ENCODE data around the gene FUZ.

FUZ gene

DNA sequence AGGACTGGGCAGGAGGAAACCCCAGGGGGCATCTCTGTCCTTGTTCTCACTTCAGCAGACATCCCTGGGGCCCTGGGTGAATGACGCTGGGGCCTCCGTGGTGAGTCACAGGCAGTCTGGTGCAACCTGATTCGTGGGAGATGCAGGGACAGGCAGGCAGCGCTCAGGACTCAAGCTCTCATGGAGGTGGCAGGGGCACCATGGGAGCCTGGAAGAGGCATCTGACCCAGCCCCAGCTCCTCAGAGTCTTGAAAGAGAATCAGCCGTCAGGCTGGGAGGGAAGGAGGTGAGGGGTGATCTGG, 23.9 kb upstream of the FUZ start:
- Histone ChIP-seq H3K27ac (ENCODE audit: low read depth, low read length) (no peak overlapping the region), H3K9me3 (ENCODE audit: control insufficient read depth, insufficient read depth, low read length) (no peaks in the 10 kb centered on the region), H3K4me3 (ENCODE audit: low read length) (no peak overlapping the region), H4K20me1 (ENCODE audit: control insufficient read depth, insufficient read depth, low read depth, low read length) (0 out of 2 replicates have a peak, but pooled peaks cover 2% of the 10 kb centered on the region), H3K36me3 (ENCODE audit: control insufficient read depth, low read length) (peaks cover 87% of the 10 kb centered on the region), H3K27me3 (ENCODE audit: control insufficient read depth, low read length) (no peaks in the 10 kb centered on the region), H3K79me2 (ENCODE audit: control insufficient read depth, low read length) (no peaks in the 10 kb centered on the region; the same call in 1 of the 2 replicates), H3K4me2 (ENCODE audit: low read length) (no peak overlapping the region), H3K9me2 (replicated peaks; ENCODE audit: control insufficient read depth, low read length) (no peaks in the 10 kb centered on the region), H3K4me1 (ENCODE audit: control insufficient read depth, low read length) (peaks cover 3% of the 10 kb centered on the region), H3F3A (ENCODE audit: control insufficient read depth, insufficient read depth) (peaks cover 8% of the 10 kb centered on the region)
- TF ChIP-seq CTCF (IDR thresholded peaks at IDR 0.05; ENCODE audit: low read depth, low read length, poor library complexity, severe bottlenecking) (no peak), EZH2phosphoT487 (IDR thresholded peaks at IDR 0.05; ENCODE audit: borderline replicate concordance, low read length) (no peak)

- Histone ChIP-seq H3K79me2 (ENCODE audit: control insufficient read depth, low read length) (no peaks in the 10 kb centered on the region; the same call in 1 of the 2 replicates), H3K4me3 (ENCODE audit: low read length) (no peak overlapping the region), H3K27me3 (ENCODE audit: control insufficient read depth, low read length) (no peaks in the 10 kb centered on the region), H4K20me1 (ENCODE audit: control insufficient read depth, insufficient read depth, low read depth, low read length) (0 out of 2 replicates have a peak, but pooled peaks cover 2% of the 10 kb centered on the region), H3K4me1 (ENCODE audit: control insufficient read depth, low read length) (no peaks in the 10 kb centered on the region), H3K4me2 (ENCODE audit: low read length) (no peak overlapping the region), H3K9me2 (replicated peaks; ENCODE audit: control insufficient read depth, low read length) (no peaks in the 10 kb centered on the region), H3K9me3 (ENCODE audit: control insufficient read depth, insufficient read depth, low read length) (no peaks in the 10 kb centered on the region), H3K27ac (ENCODE audit: low read depth, low read length) (no peak overlapping the region), H3F3A (ENCODE audit: control insufficient read depth, insufficient read depth) (0 out of 2 replicates have a peak, but pooled peaks cover 4% of the 10 kb centered on the region), H3K36me3 (ENCODE audit: control insufficient read depth, low read length) (peaks cover 91% of the 10 kb centered on the region)
- TF ChIP-seq EZH2phosphoT487 (IDR thresholded peaks at IDR 0.05; ENCODE audit: borderline replicate concordance, low read length) (no peak), CTCF (IDR thresholded peaks at IDR 0.05; ENCODE audit: low read depth, low read length, poor library complexity, severe bottlenecking) (no peak)
These were observed 23.3 kb upstream of the FUZ start for GRCh38 chr19:49836176-49837008.

DNA sequence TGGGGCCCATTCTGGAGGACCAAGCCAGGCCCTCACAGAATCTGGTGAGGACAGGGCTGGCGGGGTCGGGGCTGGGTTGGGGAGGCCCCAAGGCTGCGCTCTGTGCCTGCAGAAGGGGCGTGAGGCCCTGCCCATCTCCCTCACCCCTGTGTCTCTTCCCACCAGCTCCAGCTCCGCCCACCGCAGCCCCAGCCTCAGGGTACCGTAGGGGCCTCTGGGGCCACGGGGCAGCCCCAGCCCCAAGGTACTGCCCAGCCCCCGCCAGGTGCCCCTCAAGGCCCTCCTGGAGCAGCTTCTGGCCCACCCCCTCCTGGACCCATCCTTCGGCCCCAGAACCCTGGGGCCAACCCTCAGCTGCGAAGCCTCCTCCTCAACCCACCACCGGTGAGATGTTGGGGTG, 22.5 kb upstream of the FUZ start:
- Histone ChIP-seq H3K4me1 (ENCODE audit: control insufficient read depth, low read length) (no peaks in the 10 kb centered on the region), H4K20me1 (ENCODE audit: control insufficient read depth, insufficient read depth, low read depth, low read length) (0 out of 2 replicates have a peak, but pooled peaks cover 2% of the 10 kb centered on the region), H3K4me3 (ENCODE audit: low read length) (no peak overlapping the region), H3K79me2 (ENCODE audit: control insufficient read depth, low read length) (no peaks in the 10 kb centered on the region; the same call in 1 of the 2 replicates), H3K36me3 (ENCODE audit: control insufficient read depth, low read length) (peaks cover 94% of the 10 kb centered on the region), H3K9me3 (ENCODE audit: control insufficient read depth, insufficient read depth, low read length) (no peaks in the 10 kb centered on the region), H3K4me2 (ENCODE audit: low read length) (no peak overlapping the region), H3K27ac (ENCODE audit: low read depth, low read length) (no peak overlapping the region), H3F3A (ENCODE audit: control insufficient read depth, insufficient read depth) (no peaks in the 10 kb centered on the region), H3K27me3 (ENCODE audit: control insufficient read depth, low read length) (no peaks in the 10 kb centered on the region), H3K9me2 (replicated peaks; ENCODE audit: control insufficient read depth, low read length) (no peaks in the 10 kb centered on the region)
- no peak for TF ChIP-seq CTCF (IDR thresholded peaks at IDR 0.05; ENCODE audit: low read depth, low read length, poor library complexity, severe bottlenecking)
- no peak for TF ChIP-seq EZH2phosphoT487 (IDR thresholded peaks at IDR 0.05; ENCODE audit: borderline replicate concordance, low read length)

All from DOHH2 (cell line).